Stimulated activated naive CD4-positive, alpha-beta T cell treated with Interleukin-2 at 50 U/mL for 16 hours (primary cell): ENCODE results near the gene GABARAPL1.
A peak's percentile ranks its signal among the peaks of the same experiment; 100 is the strongest.
"Not testable (repeated sequence)": the region's sequence is repeated elsewhere in the genome, so short reads cannot be mapped to it uniquely, and the experiment has no call there.

Experiments
- DNase-seq: peaks from one replicate; lab custom pipeline; 2025; lab: John Stamatoyannopoulos, UW

GABARAPL1 gene

DNA sequence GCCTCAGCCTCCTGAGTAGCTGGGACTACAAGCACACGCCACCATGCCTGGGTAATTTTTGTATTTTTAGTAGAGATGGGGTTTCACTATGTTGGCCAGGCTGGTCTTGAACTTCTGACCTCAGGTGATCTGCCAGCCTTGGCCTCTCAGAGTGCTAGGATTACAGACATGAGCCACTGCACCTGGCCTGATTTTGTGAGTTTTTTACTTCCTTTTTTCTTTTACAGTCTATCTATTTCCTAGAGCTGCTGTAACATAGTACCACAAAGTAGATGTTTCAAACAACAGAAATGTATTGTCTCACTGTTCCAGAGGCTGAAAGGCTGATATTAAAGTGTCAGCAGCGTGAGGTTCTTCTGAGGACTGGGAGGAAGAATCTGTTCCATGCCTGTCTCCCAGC lies 8.2 kb upstream of the GABARAPL1 start:
- DNase-seq, result not testable (repeated sequence)

DNA sequence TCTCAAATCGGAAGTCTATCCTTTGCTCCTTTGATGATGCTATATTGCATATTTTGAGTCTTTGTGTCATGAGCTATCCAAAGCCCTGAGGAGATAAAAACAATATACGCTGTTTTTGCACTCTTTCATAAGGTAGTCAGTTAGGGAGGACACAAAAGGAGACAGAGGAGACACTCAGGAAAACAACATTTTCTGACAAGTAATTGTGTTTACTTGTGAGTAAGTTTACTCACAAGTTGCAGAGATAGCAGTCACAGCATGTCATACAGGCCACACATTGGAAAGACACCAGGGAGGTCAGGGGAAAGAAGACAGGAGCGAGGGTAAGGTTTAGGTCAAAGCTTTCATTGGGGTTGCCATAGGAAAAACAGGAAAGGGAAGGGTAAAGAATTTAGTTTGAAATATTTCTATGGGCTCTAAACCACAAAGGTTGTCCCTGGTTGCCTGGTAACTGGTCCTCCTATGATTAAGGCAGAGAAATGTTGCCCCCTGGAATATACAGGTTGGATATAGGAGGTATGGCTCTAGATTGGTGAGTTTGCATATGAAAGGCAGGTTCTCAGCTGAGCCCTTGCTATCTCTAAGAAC lies 7.4 kb upstream of the GABARAPL1 start:
- no peak for DNase-seq

DNA sequence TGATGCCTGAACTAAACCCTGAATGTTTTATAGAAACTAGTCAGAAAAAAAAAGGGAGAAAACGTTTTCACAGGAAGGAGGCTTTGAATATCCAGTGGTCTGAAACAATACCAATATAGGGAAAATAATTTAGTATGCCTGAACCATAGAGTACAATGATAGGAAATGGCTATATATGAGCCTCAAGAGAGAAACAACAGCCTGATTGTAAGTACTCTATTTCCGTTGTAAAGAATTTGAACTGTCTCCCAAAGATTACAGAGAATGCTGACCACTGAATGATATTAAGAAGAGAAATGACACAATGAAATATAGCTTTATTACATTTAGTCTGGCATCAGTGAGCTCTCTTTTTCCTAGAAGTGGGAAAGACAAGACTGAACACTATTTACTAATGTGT lies 5.5 kb upstream of the GABARAPL1 start:
- no peak for DNase-seq

DNA sequence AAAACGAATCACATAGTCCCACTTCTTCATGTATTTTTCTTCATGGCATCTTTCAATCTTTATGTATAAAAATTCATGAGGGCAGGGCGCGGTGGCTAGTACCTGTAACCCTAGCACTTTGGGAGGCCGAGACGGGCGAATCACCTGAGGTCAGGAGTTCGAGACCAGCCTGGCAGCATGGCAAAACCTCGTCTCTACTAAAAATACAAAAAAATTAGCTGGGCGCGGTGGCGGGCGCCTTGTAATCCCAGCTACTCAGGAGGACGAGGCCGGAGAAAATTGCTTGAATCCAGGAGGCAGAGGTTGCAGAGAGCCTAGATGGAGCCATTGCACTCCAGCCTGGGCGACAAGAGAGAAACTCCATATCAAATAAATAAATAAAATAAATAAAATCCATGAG lies 2.5 kb upstream of the GABARAPL1 start:
- no peak for DNase-seq

DNA sequence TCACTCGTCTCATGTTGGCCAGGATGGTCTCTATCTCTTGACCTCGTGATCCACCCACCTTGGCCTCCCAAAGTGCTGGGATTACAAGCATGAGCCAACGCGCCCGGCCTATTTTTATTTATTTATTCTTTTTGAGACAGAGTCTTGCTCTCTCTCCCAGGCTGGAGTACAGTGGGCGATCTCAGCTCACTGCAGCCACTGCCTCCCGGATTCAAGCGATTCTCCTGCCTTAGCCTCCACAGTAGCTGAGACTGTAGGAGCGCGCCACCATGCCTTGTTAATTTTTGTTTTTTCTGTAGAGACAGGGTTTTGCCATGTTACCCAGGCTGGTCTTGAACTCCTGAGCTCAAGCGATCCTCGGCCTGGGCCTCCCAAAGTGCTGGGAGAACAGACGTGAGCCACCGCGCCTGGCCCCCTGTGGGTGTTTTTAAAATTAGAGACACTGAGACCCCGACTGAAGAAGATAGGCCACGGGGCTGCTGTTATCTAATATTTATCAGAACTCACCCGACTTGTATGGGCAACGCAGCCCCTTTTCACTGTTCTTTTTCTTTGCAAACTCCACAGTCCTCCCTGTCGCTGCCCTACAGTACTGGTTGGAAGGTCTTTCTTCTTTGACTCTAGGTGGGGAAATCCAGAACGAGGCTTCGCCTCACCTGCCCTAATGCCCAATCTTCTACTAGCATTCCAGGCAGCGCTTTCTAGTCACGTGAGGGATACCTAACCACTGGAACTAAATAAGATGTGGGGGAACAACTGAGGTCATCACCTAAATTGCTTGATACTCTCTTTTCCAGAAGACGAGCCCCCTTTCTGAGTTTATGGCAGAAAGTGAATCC lies 1.4 kb upstream of the GABARAPL1 start:
- DNase-seq, result no peak

DNA sequence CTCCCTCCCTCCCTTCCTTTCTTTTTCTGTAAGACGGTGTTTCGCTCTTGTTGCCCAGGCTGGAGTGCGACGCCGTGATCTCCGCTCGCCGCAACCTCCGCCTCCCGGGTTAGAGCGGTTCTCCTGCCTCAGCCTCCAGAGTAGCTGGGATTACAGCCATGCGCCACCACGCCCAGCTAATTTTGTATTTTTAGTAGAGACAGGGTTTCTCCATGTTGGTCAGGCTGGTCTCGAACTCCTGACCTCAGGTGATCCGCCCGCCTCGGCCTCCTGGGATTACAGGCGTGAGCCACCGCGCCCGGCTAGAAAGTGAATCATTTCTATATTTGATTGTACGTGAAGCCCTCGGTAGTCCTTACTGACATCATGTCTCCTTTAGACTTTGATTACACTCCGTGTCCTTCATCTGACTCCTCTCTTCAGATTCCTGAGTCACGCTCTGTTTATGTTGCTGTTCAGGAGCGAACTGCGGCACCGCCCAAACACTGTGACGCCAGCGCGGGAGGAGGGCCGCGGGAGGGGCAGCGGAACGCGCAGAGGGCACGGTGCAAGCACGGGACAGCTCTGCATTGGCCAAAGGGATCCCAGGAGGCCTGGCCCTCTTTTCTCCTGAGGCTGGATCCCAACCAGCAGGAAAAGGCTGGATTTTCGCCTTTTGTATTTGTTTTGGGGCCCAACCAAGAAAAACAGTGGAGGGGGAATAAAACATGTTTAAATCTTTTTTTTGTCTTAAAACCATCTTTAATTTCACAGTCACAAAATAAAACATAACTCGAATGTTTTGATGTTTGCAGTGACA lies 538 bp upstream of the GABARAPL1 start:
- DNase-seq, result peak; percentile 85

DNA sequence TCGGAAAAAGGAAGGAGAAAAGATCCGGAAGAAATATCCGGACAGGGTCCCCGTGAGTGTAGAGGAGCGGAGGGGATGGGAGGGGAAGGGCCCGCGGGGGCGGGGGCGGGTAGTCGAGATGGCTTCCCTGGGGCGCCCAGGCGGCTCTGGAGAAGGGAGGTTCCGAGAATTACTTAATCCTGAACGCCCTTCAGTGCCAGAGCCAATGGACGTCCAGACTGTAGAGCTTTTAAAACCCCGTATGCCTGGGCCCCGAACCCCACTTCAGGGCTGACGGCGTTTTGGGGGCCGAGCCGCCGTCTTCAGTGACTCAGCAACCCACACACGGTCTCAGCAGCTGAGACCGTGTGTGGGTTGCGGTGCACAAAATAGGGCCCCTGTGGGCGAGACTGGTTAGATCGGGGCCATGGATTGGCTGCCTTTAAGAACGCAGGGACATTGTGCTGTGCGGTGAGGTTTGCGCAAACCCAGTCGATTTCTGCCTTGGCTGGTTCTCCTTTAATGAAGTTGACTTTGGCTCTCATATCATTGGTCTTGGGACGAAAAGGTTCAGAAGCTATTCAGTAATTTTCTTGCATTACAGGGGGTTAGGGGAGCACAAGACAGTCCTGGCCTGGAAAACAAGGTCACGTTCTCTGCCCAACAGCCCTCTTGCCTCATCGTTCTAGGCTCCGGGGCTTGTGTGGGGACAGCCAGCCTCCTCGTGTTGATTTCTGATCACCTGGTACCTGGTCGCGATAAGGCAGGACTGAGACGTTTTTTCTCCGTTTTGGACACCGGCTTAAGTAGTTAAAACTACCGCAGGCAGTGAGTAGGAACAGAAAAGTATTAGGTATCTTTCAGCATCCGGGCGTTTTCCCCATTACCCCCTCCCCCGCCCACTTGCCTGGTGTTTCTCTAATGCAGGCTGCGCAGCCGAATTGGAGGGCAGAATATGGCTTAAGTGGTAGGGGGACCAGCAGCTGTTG lies 775 bp downstream of the GABARAPL1 start:
- peak; percentile 85 for DNase-seq

DNA sequence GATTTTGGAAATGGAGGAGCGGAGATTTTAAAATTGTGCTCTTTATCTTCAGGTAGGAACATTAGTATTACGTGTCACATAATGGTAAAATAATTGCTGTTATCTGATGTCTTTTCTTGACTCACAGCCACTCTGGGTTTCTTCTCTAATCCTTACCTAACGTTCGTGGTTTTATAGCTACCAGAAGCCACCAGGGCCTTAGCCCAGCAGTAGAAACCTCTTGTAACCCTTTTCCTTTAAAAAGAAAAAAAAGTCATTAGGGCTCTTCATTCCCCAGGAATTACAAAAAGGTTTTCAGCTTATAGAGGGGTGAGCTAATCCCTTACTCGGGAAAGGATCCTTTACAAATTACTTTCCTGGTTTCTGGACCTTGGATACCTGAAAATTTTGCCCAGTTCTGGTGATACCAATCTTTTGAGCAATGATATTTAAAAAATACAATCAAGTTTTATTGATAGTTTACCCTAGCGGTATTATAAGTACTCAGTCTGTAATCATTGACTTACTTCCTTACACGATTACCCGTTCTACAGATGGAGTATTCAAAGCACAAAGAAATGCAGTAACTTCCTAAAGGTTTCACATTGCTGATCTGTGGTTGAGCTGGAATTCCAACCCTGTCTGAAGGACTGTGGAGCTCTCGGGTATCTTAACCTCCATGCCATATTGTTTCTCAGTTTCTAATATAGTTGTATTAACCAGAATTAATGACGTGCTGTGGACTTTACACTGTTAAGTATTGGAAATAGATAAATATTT lies 1.6 kb downstream of the GABARAPL1 start:
- DNase-seq, result no peak

DNA sequence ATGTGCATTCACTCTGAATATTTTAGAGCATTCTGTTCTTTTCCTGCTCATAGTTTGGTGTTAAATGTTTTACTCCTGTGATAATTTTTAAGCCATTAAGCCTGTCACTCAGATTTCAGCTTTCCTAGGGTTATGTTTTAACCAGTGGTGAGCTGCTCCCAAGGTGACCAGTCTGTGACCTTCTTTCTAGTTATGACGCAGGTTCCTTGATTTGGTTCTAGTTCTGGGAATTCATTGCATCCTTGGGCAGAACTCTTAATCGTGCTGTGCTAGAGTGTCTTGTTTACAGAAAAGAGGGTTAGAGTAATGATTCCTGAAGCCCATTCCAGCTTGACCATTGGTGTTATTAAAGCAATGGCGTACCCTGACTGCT lies 2.2 kb downstream of the GABARAPL1 start:
- no peak for DNase-seq

DNA sequence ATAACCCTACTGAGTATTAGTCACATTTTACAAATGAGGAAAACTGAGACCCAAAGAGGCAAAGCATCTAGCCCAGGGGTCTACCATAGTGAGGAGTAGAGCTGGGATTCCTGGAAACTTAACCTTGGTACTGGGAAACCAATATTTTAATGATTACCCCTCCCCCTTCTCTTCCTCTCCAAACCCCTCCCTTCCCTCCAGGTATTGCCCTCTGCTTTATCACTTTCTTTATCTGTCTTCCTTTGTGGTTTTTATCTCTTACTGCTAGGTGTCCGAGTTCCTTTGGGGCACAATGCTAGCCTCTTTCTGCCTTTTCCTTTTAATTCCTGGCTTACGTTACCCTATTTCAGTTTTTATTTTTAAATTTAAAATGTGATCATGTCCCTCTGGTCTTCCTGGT lies 2.8 kb downstream of the GABARAPL1 start:
- DNase-seq, result no peak

DNA sequence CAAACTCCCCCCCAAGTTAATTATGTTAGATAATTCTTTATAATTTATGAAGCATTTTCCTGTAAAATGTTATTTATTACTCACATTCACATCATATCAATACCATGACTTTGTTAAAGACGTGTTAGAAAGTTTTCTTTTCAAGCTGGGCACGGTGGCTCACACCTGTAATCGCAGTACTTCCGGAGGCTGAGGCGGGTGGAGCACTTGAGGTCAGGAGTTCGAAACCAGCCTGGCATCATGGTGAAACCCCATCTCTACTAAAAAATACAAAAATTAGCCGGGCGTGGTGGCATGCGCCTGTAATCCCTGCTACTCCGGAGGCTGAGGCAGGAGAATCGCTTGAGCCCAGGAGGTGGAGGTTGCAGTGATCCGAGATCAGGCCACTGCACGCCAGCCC lies 3.3 kb downstream of the GABARAPL1 start:
- DNase-seq, result peak; percentile 9

DNA sequence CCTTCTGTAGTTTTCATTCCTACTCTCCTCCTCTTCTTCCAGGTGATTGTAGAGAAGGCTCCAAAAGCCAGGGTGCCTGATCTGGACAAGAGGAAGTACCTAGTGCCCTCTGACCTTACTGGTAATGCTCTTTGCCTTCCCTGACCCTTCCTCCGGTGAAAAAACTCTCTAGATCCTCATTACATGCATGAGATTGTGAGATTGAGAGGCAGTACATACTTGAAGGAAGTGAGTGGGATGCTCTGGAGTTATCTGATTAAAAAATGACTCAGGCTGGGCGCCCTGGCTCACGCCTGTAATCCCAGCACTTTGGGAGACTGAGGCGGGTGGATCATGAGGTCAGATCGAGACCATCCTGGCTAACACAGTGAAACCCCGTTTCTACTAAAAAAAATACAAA lies 5.3 kb downstream of the GABARAPL1 start:
- DNase-seq, result no peak

DNA sequence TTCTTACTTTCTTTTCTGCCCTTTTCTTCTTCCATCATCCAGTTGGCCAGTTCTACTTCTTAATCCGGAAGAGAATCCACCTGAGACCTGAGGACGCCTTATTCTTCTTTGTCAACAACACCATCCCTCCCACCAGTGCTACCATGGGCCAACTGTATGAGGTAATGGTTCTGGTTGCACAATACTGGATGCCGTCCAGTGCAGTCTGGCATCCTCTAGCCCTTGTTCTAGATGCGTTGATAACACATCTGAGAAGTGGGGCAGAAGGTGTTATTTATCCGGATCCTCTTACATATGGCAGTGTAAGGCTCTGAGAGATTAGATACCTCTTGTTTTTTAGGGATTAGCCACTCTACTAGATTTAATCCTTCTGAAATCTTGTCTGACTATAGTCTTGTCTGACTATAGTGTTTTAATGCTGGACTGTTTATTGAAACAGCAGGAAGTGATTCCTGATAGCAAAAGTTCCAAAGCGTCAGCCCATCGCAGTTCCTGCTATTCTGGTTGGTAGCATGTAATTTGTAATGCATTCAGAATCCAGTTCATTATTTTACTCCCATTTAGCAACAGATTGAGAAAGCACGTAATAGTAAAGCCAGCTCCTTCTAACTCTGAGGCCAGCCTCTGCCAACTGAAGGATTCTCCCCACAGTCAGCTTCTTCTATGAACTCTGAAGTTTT lies 7.9 kb downstream of the GABARAPL1 start:
- no peak for DNase-seq

DNA sequence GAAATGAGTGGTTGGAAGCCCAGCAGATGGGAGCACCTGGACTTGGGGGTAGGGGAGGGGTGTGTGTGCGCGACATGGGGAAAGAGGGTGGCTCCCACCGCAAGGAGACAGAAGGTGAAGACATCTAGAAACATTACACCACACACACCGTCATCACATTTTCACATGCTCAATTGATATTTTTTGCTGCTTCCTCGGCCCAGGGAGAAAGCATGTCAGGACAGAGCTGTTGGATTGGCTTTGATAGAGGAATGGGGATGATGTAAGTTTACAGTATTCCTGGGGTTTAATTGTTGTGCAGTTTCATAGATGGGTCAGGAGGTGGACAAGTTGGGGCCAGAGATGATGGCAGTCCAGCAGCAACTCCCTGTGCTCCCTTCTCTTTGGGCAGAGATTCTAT lies 9.2 kb downstream of the GABARAPL1 start:
- DNase-seq, result no peak

DNA sequence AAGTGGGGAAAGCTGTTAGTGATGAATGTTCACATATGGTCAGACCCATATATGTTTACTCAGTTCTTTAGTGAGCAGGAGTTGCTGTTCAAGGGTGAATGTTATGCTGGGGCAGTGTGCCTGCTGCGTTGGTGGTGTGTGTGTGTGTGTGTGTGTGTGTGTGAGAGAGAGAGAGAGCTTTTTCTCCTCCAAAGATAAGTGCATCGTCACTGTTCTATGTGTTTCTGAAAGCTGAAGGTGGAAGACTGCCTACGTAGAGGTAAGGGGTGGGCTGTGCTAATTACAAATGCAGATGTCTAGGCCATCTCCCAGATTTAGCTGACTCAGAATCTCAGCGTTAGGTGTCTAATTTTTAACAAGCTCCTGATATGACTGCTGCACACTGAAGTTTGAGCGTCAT lies 10.5 kb downstream of the GABARAPL1 start:
- DNase-seq, result no peak

DNA sequence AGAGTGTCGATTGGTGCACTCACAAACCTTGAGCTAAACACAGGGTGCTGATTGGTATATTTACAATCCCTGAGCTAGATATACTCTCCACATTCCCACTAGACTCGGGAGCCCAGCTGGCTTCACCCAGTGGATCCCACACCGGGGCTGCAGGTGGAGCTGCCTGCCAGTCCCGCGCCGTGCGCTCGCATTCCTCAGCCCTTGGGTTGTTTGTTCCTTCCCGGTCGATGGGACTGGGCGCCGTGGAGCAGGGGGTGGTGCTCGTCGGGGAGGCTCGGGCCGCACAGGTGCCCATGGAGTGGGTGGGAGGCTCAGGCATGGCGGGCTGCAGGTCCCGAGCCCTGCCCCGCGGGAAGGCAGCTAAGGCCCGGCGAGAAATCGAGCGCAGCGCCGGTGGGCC lies 12.7 kb downstream of the GABARAPL1 start:
- not testable (repeated sequence) for DNase-seq

DNA sequence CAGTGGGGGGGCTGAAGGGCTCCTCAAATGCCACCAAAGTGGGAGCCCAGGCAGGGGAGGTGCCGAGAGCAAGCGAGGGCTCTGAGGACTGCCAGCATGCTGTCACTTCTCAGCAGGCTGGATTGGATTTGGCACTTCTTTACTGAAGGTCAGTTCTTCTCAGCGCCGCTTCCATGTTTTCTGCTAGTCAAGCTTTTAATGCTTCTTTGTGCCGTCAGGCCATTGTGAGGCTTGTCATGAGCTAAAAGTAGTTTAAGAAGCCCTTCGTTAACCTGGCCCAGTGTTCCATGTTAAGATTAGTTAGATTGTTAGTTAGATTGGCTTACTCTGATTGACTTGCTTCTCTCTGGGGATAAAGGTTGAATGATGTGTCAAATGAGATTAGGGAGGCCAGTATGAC lies 13.4 kb downstream of the GABARAPL1 start:
- DNase-seq, result no peak

DNA sequence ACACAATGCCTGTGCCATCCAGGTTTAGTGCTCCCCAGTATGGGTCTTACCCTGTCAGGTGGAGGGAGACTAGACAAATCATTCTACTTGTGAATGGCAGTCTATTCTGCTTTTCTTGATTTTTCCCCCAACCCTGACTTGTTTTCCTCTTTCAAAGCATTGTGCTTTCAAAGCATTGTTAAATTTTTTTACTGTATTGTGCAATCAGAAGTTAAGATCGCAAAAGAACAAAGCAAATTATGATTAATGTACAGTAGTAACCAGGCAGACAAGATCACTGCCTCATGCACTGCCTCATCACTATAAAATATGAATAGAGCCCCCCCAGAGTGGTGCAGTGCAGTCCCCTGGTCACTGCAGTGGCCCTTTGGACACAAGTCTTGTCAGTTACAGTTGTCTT lies 14.1 kb downstream of the GABARAPL1 start:
- DNase-seq, result no peak

DNA sequence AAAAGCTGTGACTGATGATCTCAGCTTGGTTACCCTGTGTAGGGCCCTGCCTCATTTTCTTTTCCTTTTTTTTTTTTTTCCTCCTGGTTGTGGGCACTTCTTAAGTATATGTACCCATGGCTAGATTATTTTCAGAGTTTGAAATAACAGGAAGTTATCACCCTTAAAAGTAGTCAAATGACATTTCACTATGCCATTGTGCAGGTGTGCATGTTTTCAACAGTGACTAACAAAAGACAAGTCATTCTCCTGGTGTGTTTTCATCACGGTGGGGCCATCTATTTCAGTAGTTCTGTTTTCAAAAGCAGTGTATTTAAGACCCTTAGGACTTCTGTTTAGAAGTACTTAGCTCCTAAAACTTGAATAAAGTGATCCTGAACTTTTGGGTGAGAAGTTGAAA lies 15.0 kb downstream of the GABARAPL1 start:
- no peak for DNase-seq

DNA sequence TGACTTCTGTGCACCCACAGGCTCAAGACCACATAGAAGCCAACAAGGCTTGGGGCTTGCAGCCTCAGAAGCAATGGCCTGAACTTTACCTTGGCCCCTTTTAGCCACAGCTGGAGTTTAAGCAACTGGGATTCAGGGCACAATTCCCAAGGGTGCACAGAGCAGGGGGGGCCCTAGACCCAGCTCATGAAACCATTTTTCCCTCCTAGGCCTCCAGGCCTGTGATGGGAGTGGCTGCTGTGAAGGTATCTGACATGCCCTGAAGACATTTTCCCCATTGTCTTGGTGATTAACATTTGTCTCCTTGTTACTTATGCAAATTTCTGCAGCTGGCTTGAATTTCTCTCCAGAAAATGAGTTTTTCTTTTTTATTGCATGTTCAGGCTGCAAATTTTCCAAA lies 21.9 kb downstream of the GABARAPL1 start:
- no peak for DNase-seq
